Brain microvascular endothelial cell (primary cell): ENCODE results near the gene NOC4L.

Experiments used
- DNase-seq: peaks from one replicate; pipeline ENCODE4 v3.0.0-alpha.2; 2020
- H3K27ac ChIP-seq: fragments of 250-450 bp; sonication (Bioruptor Pico); 2 replicates; pipeline ENCODE4 v1.5.1; 2020; ENCODE audit warnings: mild to moderate bottlenecking, moderate library complexity
- H3K27me3 ChIP-seq: fragments of 250-450 bp; sonication (Bioruptor Pico); replicated peaks from 2 replicates; pipeline ENCODE4 v1.5.1; 2020; ENCODE audit warnings: mild to moderate bottlenecking
- H3K36me3 ChIP-seq: fragments of 250-450 bp; sonication (Bioruptor Pico); replicated peaks from 2 replicates; pipeline ENCODE4 v1.5.1; 2020; ENCODE audit warnings: mild to moderate bottlenecking
- H3K4me3 ChIP-seq: 2 replicates; pipeline ENCODE4 v1.5.1; 2011; ENCODE audit warnings: low read depth, mild to moderate bottlenecking, control low read depth, low read length, moderate library complexity
- in situ Hi-C: cut with HindIII; loops from 2 replicates; pipeline ENCODE4 v1.10.0; 2017; ENCODE audit warnings: low sequenced_read_pairs, low pct_ligation_motif_present
- TF ChIP-seq, protein P1 (sequence below): IDR thresholded peaks from 2 replicates; pipeline ENCODE4 v1.5.1; 2011; ENCODE audit warnings: low read depth, mild to moderate bottlenecking, moderate library complexity, low read length, control low read depth, inconsistent platforms; ENCODE audit errors: missing control alignments

The NOC4L gene

GRCh38 chr12:132152953-132153352 lies 8.7 kb downstream of the NOC4L start:
- in situ Hi-C loops: no loop called here
- TF ChIP-seq, protein P1, sequence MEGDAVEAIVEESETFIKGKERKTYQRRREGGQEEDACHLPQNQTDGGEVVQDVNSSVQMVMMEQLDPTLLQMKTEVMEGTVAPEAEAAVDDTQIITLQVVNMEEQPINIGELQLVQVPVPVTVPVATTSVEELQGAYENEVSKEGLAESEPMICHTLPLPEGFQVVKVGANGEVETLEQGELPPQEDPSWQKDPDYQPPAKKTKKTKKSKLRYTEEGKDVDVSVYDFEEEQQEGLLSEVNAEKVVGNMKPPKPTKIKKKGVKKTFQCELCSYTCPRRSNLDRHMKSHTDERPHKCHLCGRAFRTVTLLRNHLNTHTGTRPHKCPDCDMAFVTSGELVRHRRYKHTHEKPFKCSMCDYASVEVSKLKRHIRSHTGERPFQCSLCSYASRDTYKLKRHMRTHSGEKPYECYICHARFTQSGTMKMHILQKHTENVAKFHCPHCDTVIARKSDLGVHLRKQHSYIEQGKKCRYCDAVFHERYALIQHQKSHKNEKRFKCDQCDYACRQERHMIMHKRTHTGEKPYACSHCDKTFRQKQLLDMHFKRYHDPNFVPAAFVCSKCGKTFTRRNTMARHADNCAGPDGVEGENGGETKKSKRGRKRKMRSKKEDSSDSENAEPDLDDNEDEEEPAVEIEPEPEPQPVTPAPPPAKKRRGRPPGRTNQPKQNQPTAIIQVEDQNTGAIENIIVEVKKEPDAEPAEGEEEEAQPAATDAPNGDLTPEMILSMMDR: no peak
- H3K4me3 ChIP-seq: no peak overlapping the region
- H3K27ac ChIP-seq: no peak overlapping the region
- no peak for DNase-seq
- peaks cover 8% of the 10 kb centered on the region for H3K36me3 ChIP-seq
- H3K27me3 ChIP-seq: no peaks in the 10 kb centered on the region

DNA sequence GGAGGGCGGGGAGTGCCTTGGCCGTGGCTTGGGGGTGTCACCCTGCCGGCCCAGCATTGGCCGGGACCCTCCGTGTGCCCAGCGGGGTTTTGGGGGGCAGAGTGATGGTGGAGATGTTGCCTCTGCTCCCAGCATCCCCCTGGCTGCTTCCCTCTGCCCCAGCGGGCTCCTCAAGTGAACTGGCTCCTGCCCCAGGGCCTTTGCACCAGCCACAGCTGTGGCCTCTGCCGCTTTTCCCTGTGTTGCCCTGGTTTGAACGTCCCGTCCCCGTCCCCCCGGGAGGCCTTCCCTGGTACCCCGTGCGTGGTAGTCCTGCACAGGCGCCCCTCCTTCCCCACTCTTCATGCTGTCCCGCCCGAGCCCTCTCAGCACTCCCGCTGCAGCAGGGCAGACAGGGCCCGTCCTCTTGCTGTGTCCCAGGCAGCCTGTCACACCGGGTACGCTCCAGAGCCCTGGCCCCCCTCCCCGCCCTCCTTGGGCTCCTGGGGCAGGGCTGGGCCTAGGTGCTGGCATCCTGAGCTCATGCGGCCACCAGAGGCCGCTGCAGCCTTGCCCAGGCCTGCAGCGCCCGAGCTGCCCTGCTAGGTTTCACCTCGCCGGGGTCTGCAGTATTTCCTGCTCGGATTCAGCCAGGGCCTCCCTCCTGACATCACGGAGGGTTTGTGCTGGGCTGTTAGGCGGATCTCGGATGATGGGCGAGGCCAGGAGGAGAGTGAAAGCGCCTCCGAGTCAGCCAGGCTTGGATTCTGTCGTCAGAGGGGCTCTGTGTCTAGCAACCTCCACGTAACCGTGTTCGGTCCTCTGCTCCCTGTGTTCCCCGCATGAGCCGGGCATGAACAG lies 9.5 kb downstream of the NOC4L start:
- peak; percentile 53 for DNase-seq

GRCh38 chr12:132154341-132154761 lies 10.1 kb downstream of the NOC4L start:
- TF ChIP-seq, protein P1: no peak
- no peak overlapping the region for H3K27ac ChIP-seq
- in situ Hi-C loops: no loop called here
- H3K4me3 ChIP-seq: no peak overlapping the region
- H3K36me3 ChIP-seq: peaks cover 8% of the 10 kb centered on the region
- H3K27me3 ChIP-seq: no peaks in the 10 kb centered on the region
- DNase-seq: no peak

More for the DNA sequence above, 9.5 kb downstream of the NOC4L start:
- no peak overlapping the region for H3K27ac ChIP-seq
- H3K4me3 ChIP-seq: no peak overlapping the region
- no peaks in the 10 kb centered on the region for H3K27me3 ChIP-seq
- H3K36me3 ChIP-seq: peaks cover 8% of the 10 kb centered on the region
- in situ Hi-C loops: no loop called here
- TF ChIP-seq, protein P1: peak; percentile 97

- TF ChIP-seq, protein P1: no peak
- in situ Hi-C loops: no loop called here
- Histone ChIP-seq H3K27me3 (no peaks in the 10 kb centered on the region), H3K27ac (no peak overlapping the region), H3K4me3 (no peak overlapping the region), H3K36me3 (peaks cover 8% of the 10 kb centered on the region)
- DNase-seq: no peak
Measured at GRCh38 chr12:132154941-132155770, 10.9 kb downstream of the NOC4L start.

- no peak overlapping the region for H3K4me3 ChIP-seq
- H3K36me3 ChIP-seq: peaks cover 8% of the 10 kb centered on the region
- H3K27ac ChIP-seq: no peak overlapping the region
- TF ChIP-seq, protein P1: no peak
- DNase-seq: no peak
- in situ Hi-C loops: no loop called here
- no peaks in the 10 kb centered on the region for H3K27me3 ChIP-seq
Measured at GRCh38 chr12:132155771-132156572, 11.7 kb downstream of the NOC4L start.
